Ishikawa (cell line): ENCODE results near the gene NSMF.

Experiments used
- CEBPB ChIP-seq: IDR thresholded peaks from 2 replicates; pipeline ENCODE4 v1.6.1; 2012
- CREB1 ChIP-seq: IDR thresholded peaks from 2 replicates; pipeline ENCODE4 v1.6.1; 2012; ENCODE audit warnings: low read depth
- EGR1 ChIP-seq: IDR thresholded peaks from 2 replicates; pipeline ENCODE4 v1.6.1; 2012
- EP300 ChIP-seq: IDR thresholded peaks from 2 replicates; pipeline ENCODE4 v1.6.1; 2012; ENCODE audit warnings: borderline replicate concordance
- FOXM1 ChIP-seq: IDR thresholded peaks from 2 replicates; pipeline ENCODE4 v1.6.1; 2012; ENCODE audit warnings: low read depth, borderline replicate concordance
- MAX ChIP-seq: IDR thresholded peaks from 2 replicates; pipeline ENCODE4 v1.6.1; 2012
- NFIC ChIP-seq: IDR thresholded peaks from 2 replicates; pipeline ENCODE4 v1.6.1; 2012
- RAD21 ChIP-seq: IDR thresholded peaks from 2 replicates; pipeline ENCODE4 v1.6.1; 2012; ENCODE audit warnings: low read depth
- REST ChIP-seq: IDR thresholded peaks from 2 replicates; pipeline ENCODE4 v1.6.1; 2012; ENCODE audit warnings: low read depth, mild to moderate bottlenecking
- TAF1 ChIP-seq: IDR thresholded peaks from 2 replicates; pipeline ENCODE4 v1.6.1; 2012; ENCODE audit warnings: low read depth, mild to moderate bottlenecking
- TCF12 ChIP-seq: IDR thresholded peaks from 2 replicates; pipeline ENCODE4 v1.6.1; 2012; ENCODE audit warnings: low read depth
- TEAD4 ChIP-seq: IDR thresholded peaks from 2 replicates; pipeline ENCODE4 v1.6.1; 2012
- USF1 ChIP-seq: IDR thresholded peaks from 2 replicates; pipeline ENCODE4 v1.6.1; 2012
- YY1 ChIP-seq: IDR thresholded peaks from 2 replicates; pipeline ENCODE4 v1.6.1; 2012; ENCODE audit warnings: low read depth
- ZBTB7A ChIP-seq: IDR thresholded peaks from 2 replicates; pipeline ENCODE4 v1.6.1; 2012; ENCODE audit warnings: low read depth

NSMF gene

GRCh38 chr9:137505421-137506140 lies 46.4 kb upstream of the NSMF start:
- no peak for TF ChIP-seq FOXM1
- TF ChIP-seq TCF12: no peak
- no peak for TF ChIP-seq TEAD4
- TF ChIP-seq USF1: no peak
- TF ChIP-seq RAD21: no peak
- no peak for TF ChIP-seq EGR1
- no peak for TF ChIP-seq ZBTB7A

GRCh38 chr9:137504432-137504777 lies 45.3 kb upstream of the NSMF start:
- TF ChIP-seq RAD21: no peak
- TF ChIP-seq TAF1: no peak
- TF ChIP-seq NFIC: no peak
- no peak for TF ChIP-seq TEAD4
- TF ChIP-seq CEBPB: no peak
- TF ChIP-seq MAX: no peak
- TF ChIP-seq FOXM1: no peak
- TF ChIP-seq CREB1: no peak
- TF ChIP-seq USF1: no peak
- no peak for TF ChIP-seq EP300
- no peak for TF ChIP-seq ZBTB7A
- no peak for TF ChIP-seq YY1
- TF ChIP-seq TCF12: no peak
- no peak for TF ChIP-seq EGR1

GRCh38 chr9:137502008-137502911 lies 43.1 kb upstream of the NSMF start:
- TF ChIP-seq TEAD4 (no peak), EP300 (no peak), EGR1 (no peak), MAX (no peak), USF1 (no peak)

- TF ChIP-seq TAF1 (no peak), EGR1 (no peak), TEAD4 (no peak), RAD21 (no peak), FOXM1 (no peak)
Measured at GRCh38 chr9:137501457-137501856, 42.3 kb upstream of the NSMF start.

GRCh38 chr9:137500666-137501397 lies 41.7 kb upstream of the NSMF start:
- no peak for TF ChIP-seq NFIC
- TF ChIP-seq MAX: no peak
- TF ChIP-seq ZBTB7A: no peak
- no peak for TF ChIP-seq TCF12
- no peak for TF ChIP-seq RAD21
- TF ChIP-seq YY1: no peak
- TF ChIP-seq TEAD4: no peak
- no peak for TF ChIP-seq CREB1
- TF ChIP-seq EP300: no peak
- TF ChIP-seq TAF1: no peak
- no peak for TF ChIP-seq USF1
- TF ChIP-seq FOXM1: no peak
- TF ChIP-seq CEBPB: no peak
- no peak for TF ChIP-seq EGR1
- no peak for TF ChIP-seq REST
